Measurements from ENCODE around the gene MX1.
"Not testable (repeated sequence)": the region's sequence is repeated elsewhere in the genome, so short reads cannot be mapped to it uniquely, and the experiment has no call there.

GRCh38 chr21:41420998-41421397 lies 5.0 kb upstream of the MX1 start:
- not testable (repeated sequence) for TF ChIP-seq CTCF (IDR thresholded peaks at IDR 0.05); POLR2A (IDR thresholded peaks at IDR 0.05); EP300 (IDR thresholded peaks at IDR 0.05; ENCODE audit: low read depth); POLR2AphosphoS5 (IDR thresholded peaks at IDR 0.05)
